Pancreas (tissue), 10 donors: ENCODE measurements around the gene NOXRED1. TPM values are rescaled to one million over a fixed set of nuclear protein-coding genes. Genes with fewer than 3 reads are reported as not detected.

Experiments
- ATAC-seq, 4 donors: fragments of 200-7000 bp; cut with Tn5 transposase; one replicate each; pipeline versions ENCODE4 v1.8.0 to v1.9.1; 2020; ENCODE audit warnings: mild to moderate bottlenecking in 4 of 4, moderate library complexity in 4 of 4
- DNase-seq, 6 donors: peaks; one replicate each; pipeline ENCODE4 v3.0.0-alpha.2; 2020
- FAIRE-seq: peaks from 2 replicates; lab custom pipeline; 2012; peaks lifted over from hg19 to GRCh38; lab: Jason Lieb, UNC
- H3K27ac ChIP-seq, 4 donors: fragments of 200-600 bp; sonication (generic); 1 replicate in 3 of 4; 2 replicates in 1 of 4; pipeline versions ENCODE4 v1.5.0 to v1.8.0; 2020
- H3K27me3 ChIP-seq, 4 donors: fragments of 200-600 bp; one replicate each; pipeline ENCODE4 v1.8.0; 2021
- H3K36me3 ChIP-seq, 3 donors: fragments of 200-600 bp; sonication (generic) in 1 of 3; one replicate each; pipeline versions ENCODE4 v1.5.0 to v1.8.0; 2020 to 2021
- H3K4me1 ChIP-seq, 3 donors: fragments of 200-600 bp; one replicate each; pipeline ENCODE4 v1.8.0; 2021
- H3K4me3 ChIP-seq, 4 donors: fragments of 200-600 bp; sonication (generic) in 2 of 4; one replicate each; pipeline versions ENCODE4 v1.5.0 to v1.8.0; 2020 to 2021
- H3K9me3 ChIP-seq, 4 donors: fragments of 200-600 bp; one replicate each; pipeline ENCODE4 v1.8.0; 2021
- WGBS, 2 donors: extraction: QIAGEN DNeasy Blood & Tissue Kit; methylation state at CpG; one replicate each; pipeline ENCODE4 v1.1.7; 2013; 5-methylcytosine and 5-hydroxymethylcytosine counted together
- intact Hi-C, 3 donors: fragments of 100-400 bp; cut with DNase I; formaldehyde crosslinking; loops; one replicate each; pipeline versions ENCODE4 v1.11.1 to v1.14.2; 2022
- polyA plus RNA-seq, 2 donors: library from polyadenylated mRNA; stranded (reverse); fragments of 200-250 nt; gene quantifications; one replicate each; pipeline ENCODE4 v1.2.3, GENCODE V29; 2013
- total RNA-seq, 6 donors: library from RNA; stranded (reverse); fragmentation: NEBNext Ultra II Directional in 4 of 6; extraction: Animal tissue kit (Norgen Biotek cat#: 25700) in 4 of 6; gene quantifications; one replicate each; pipeline versions ENCODE4 v1.2.1 to v1.2.4, GENCODE V29; 2021 to 2023
- TF ChIP-seq, protein P1 (sequence below), 4 donors: fragments of 200-600 bp; sonication (generic) in 3 of 4; IDR thresholded peaks; one replicate each; pipeline versions ENCODE4 v1.5.0 to v1.8.0; 2021; ENCODE audit warnings: antibody characterized with exemption in 4 of 4
- donor health status: healthy with polysubstance abuse.
- donor health status: DM: no; HTN: no; CAD: no; lungs with moderate emphysema.
- donor health status: DM: no; HTN: no; CAD: no.
- donor health status: control.
- donor health status: control.
- donor health status: Bipolar disorder and iron deficiency.
- donor health status: DM: yes; HTN: yes; CAD: no.
- donor health status: DM: no; HTN: no; CAD: no.
- donor health status: DM: no; HTN: no; CAD: no.
- donor health status: DM: yes; HTN: yes; CAD: no.

Gene NOXRED1
- total and polyA plus RNA-seq, 8 donors, result 0.16 to 0.77 (median 0.43) TPM

- H3K36me3 ChIP-seq, result no peaks in the 10 kb centered on the region
- WGBS, 2 donors, result 75 to 79% methylated on average over 6 of the region's 6 CpGs
- no peaks in the 10 kb centered on the region for H3K4me1 ChIP-seq
- no peak for FAIRE-seq
- no peak for DNase-seq
- H3K4me3 ChIP-seq, result no peak overlapping the region
- TF ChIP-seq, protein P1, sequence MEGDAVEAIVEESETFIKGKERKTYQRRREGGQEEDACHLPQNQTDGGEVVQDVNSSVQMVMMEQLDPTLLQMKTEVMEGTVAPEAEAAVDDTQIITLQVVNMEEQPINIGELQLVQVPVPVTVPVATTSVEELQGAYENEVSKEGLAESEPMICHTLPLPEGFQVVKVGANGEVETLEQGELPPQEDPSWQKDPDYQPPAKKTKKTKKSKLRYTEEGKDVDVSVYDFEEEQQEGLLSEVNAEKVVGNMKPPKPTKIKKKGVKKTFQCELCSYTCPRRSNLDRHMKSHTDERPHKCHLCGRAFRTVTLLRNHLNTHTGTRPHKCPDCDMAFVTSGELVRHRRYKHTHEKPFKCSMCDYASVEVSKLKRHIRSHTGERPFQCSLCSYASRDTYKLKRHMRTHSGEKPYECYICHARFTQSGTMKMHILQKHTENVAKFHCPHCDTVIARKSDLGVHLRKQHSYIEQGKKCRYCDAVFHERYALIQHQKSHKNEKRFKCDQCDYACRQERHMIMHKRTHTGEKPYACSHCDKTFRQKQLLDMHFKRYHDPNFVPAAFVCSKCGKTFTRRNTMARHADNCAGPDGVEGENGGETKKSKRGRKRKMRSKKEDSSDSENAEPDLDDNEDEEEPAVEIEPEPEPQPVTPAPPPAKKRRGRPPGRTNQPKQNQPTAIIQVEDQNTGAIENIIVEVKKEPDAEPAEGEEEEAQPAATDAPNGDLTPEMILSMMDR (IDR thresholded peaks at IDR 0.05), result no peak
- no peaks in the 10 kb centered on the region for H3K27me3 ChIP-seq
- no peak overlapping the region for H3K27ac ChIP-seq
- H3K9me3 ChIP-seq, result no peaks in the 10 kb centered on the region
- no peak for ATAC-seq
- intact Hi-C loops, result no loop called here
Measured at GRCh38 chr14:77400216-77400615, 23.1 kb downstream of the NOXRED1 start.

DNA sequence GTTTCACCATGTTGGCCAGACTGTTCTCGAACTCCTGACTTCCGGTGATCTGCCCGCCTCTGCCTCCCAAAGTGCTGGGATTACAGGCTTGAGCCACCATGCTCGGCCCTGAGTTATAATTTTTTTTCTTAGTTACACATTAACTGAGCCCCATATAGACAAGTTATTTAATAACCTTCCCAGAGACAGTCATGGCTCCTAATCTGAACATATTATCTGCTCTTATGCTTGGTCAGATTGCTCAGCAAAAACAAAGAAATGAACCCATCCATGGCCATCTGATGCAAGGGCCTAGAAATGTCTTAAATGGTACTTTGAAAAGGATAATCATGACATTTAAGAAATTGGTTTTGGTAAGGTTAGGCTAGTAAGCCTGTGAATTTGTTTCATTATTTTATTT, 33.1 kb downstream of the NOXRED1 start:
- no peak overlapping the region for H3K27ac ChIP-seq

DNA sequence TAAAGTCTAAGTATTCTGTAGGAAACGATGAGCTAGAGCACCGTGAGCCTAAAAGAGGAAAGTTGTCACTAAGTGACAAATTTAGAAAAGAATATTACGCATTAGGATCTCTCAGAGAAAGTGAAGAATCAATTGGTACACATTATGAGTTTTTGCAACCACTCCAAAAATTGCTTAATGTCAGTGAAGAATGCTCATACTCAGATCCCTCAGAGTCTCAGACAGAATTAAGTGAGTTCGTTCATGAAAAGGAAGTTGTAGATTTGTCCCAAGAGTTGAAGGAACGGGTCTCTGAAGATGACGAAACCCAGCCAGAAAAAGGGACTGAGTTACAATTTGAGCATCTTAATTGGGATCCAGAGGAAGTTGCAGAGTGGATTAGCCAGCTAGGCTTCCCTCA, 44.6 kb downstream of the NOXRED1 start:
- FAIRE-seq (no peak), DNase-seq (no peak), ATAC-seq (no peak)
- Histone ChIP-seq H3K36me3 (no peaks in the 10 kb centered on the region), H3K9me3 (no peaks in the 10 kb centered on the region), H3K4me3 (no peak overlapping the region), H3K27me3 (no peaks in the 10 kb centered on the region), H3K4me1 (peaks cover 0 to 12% (median 0%) of the 10 kb centered on the region in 3 donors), H3K27ac (no peak overlapping the region)
- intact Hi-C loops, result no loop called here
- TF ChIP-seq, protein P1 (IDR thresholded peaks at IDR 0.05), result no peak
- 81 to 90% methylated on average over 6 of the region's 6 CpGs for WGBS, 2 donors

More for the DNA sequence above, 33.1 kb downstream of the NOXRED1 start:
- no peaks in the 10 kb centered on the region for H3K27me3 ChIP-seq
- no peaks in the 10 kb centered on the region for H3K4me1 ChIP-seq
- H3K36me3 ChIP-seq, result no peaks in the 10 kb centered on the region
- FAIRE-seq, result no peak
- H3K4me3 ChIP-seq, result no peak overlapping the region
- DNase-seq, result no peak
- TF ChIP-seq, protein P1 (IDR thresholded peaks at IDR 0.05), result no peak
- intact Hi-C loops, result no loop called here
- WGBS, 2 donors, result 79 to 80% methylated on average over 4 of the region's 4 CpGs
- ATAC-seq, result no peak
- no peaks in the 10 kb centered on the region for H3K9me3 ChIP-seq

DNA sequence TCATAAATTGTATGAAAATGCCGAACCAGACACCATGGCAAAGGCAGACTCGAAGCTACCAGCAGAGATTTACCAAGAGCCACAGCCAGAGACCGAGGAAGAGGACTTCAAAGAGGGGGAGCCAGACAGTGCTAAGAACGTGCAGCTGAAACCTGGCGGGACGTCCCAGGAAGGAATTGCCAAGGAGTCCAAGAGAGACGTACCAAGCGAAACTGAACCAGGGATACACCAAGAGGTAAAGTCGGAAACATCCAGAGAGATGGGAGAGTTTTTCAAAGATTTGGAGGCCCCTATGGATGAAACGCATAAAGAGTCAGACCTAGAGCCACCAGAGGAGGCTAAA, 45.9 kb downstream of the NOXRED1 start:
- H3K4me1 ChIP-seq, result peaks cover 0 to 12% (median 0%) of the 10 kb centered on the region in 3 donors
- 13 to 15% methylated on average over 10 of the region's 10 CpGs for WGBS, 2 donors
- H3K4me3 ChIP-seq, result peak overlapping the region; percentile 85 to 96 (median 92)
- DNase-seq, result no peak
- no peaks in the 10 kb centered on the region for H3K9me3 ChIP-seq
- ATAC-seq, result peak in 2 of 4 donors; percentile 2 to 3
- no peaks in the 10 kb centered on the region for H3K27me3 ChIP-seq
- no peak for FAIRE-seq
- no peaks in the 10 kb centered on the region for H3K36me3 ChIP-seq
- peak overlapping the region in 3 of 4 donors; percentile 76 to 88 (median 85) for H3K27ac ChIP-seq
- intact Hi-C loops, result no loop called here
- TF ChIP-seq, protein P1 (IDR thresholded peaks at IDR 0.05), result no peak

DNA sequence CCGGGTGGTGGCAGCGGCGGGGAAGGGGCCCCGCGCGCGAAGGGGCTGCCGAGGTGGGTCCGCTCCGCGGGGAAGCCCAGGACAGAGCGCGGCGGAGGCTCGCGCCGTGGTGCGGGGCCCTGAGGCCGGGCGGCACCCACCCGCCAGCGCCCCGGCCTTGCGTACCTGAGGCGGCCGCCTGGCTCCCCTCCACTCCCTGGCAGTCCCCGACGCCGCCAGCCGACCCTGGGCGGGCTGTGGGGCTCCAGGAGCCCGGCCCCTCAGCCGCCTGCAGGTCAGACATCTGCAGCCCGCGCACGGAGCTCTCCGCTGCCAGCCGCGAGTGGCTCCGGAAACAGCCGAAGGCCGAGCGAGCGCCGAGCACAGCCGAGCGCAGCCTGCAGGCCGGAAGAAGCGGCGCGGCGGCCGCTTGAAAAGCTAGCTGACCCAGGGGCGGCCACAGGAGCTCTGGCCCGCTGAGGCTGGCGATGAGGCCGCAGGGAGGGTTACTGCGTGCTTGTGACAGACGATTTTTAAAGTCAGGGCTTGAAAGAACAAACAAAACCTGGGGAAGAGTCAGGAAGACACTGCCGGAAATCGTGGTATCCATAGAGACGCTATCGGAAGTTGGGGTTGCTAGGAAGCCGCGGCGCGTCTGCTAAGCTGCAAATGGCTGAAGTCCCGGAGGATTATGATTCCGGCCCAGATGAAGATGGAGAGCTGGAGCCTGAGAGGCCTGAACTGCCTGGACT, 46.4 kb downstream of the NOXRED1 start, which contains the start of the genes SAMD15 and TMED8:
Gene SAMD15 (plus strand): TSS at position 609 of the 731 bp plus-strand sequence. CDS start 40 bp downstream, at position 649.
Gene TMED8 (minus strand): TSS at position 324 of the 731 bp plus-strand sequence. CDS start 41 bp downstream, at position 283.
- Histone ChIP-seq H3K36me3 (no peaks in the 10 kb centered on the region), H3K4me1 (peaks cover 0 to 12% (median 0%) of the 10 kb centered on the region in 3 donors), H3K4me3 (peak within 1 kb of the TSS; percentile 85 to 96 (median 92)), H3K27me3 (no peaks in the 10 kb centered on the region), H3K27ac (peak within 1 kb of the TSS; percentile 73 to 88 (median 80)), H3K9me3 (no peaks in the 10 kb centered on the region)
- ATAC-seq (peak; percentile 98 to 99 (median 98)), FAIRE-seq (no peak), DNase-seq (peak; percentile 76 to 94 (median 84))
- 0% methylated on average over 56 to 69 of the region's 69 CpGs for WGBS, 2 donors
- intact Hi-C loops, result no loop called here
- TF ChIP-seq, protein P1 (IDR thresholded peaks at IDR 0.05), result peak in 1 of 4 donors; percentile 22
